Measurements from ENCODE around the gene DUSP1. TPM values are rescaled to one million over a fixed set of nuclear protein-coding genes. Genes with fewer than 3 reads are reported as not detected.

DUSP1 gene
- total and polyA plus RNA-seq, 2 donors (not counting 3 experiments of a cell fraction or from before 2014, with no cell fraction given) = 36.1 to 196 TPM

GRCh38 chr5:172731680-172732074 lies 39.3 kb downstream of the DUSP1 start:
- ChIA-PET POLR2A (no interaction called here), CTCF (interaction anchor here (1.2 kb wide), 1 partner anchor 15 kb away, joined by 5 read pairs; no protein-coding TSS in a partner anchor)
- H3K9me3 ChIP-seq (replicated peaks; ENCODE audit: control insufficient read depth, insufficient read depth, low read length) = no peaks in the 10 kb centered on the region
- no peaks in the 10 kb centered on the region for H3K9me1 ChIP-seq (replicated peaks; ENCODE audit: control insufficient read depth, extremely low read depth, insufficient read depth, low read length)
- FAIRE-seq (no peak), DNase-seq (ENCODE audit: low read depth, low spot score) (no peak)
- dilution Hi-C loops (cut with MboI; ENCODE audit: extremely low pct_ligation_motif_present, low sequenced_read_pairs) = no loop called here
- no TSS peak for BruUV-seq (replicated peaks)
- no peak overlapping the region for H3K27ac ChIP-seq (ENCODE audit: insufficient read depth, low read depth, low read length)
- no peaks in the 10 kb centered on the region for H3K79me2 ChIP-seq (ENCODE audit: control insufficient read depth, insufficient read depth, low read length)
- no peak overlapping the region for H3K9ac ChIP-seq (replicated peaks; ENCODE audit: extremely low read depth, insufficient read depth, low read length)
- H2AFZ ChIP-seq (ENCODE audit: low read depth, low read length) = no peak overlapping the region
- no peak overlapping the region for H3K4me3 ChIP-seq (replicated peaks in 1 of 3; ENCODE audit: insufficient read depth in 1 of 3, low read depth in 1 of 3, low read length in 3 of 3)
- H4K20me1 ChIP-seq (replicated peaks; ENCODE audit: control insufficient read depth, extremely low read depth, insufficient read depth, low read length) = no peaks in the 10 kb centered on the region
- peaks cover 9% of the 10 kb centered on the region for H3K4me1 ChIP-seq (ENCODE audit: control insufficient read depth, extremely low read depth, insufficient read depth, low read length)
- no peak for TF ChIP-seq POLR2AphosphoS5 (IDR thresholded peaks at IDR 0.05; ENCODE audit: insufficient read depth, low read depth, low read length)
- no peak for TF ChIP-seq JUN (IDR thresholded peaks at IDR 0.05; ENCODE audit: borderline replicate concordance, insufficient read depth, insufficient read length, low read depth)
- no peak for TF ChIP-seq MYC (IDR thresholded peaks at IDR 0.05; ENCODE audit: low read depth, low read length)
- TF ChIP-seq POLR2A (IDR thresholded peaks at IDR 0.05; ENCODE audit: low read depth, low read length) = no peak
- TF ChIP-seq EZH2 (IDR thresholded peaks at IDR 0.05; ENCODE audit: borderline replicate concordance, low read depth, low read length, severe bottlenecking) = no peak
- TF ChIP-seq GATA2 (IDR thresholded peaks at IDR 0.05; ENCODE audit: insufficient read depth, insufficient read length, low read depth, low read length) = no peak
- TF ChIP-seq MAX (IDR thresholded peaks at IDR 0.05; ENCODE audit: insufficient read depth, insufficient read length) = no peak
- TF ChIP-seq CTCF (IDR thresholded peaks at IDR 0.05; ENCODE audit: extremely low read depth in 1 of 2, insufficient read depth in 1 of 2, low read depth in 1 of 2, low read length in 2 of 2) = no peak
- no peak for TF ChIP-seq FOS (IDR thresholded peaks at IDR 0.05; ENCODE audit: borderline replicate concordance, insufficient read depth, low read length)
- H3K4me2 ChIP-seq (ENCODE audit: insufficient read depth, low read length) = no peak overlapping the region
- intact Hi-C loops (cut with micrococcal nuclease) = no loop called here
- no peaks in the 10 kb centered on the region for H3K36me3 ChIP-seq (ENCODE audit: control insufficient read depth in 2 of 2, extremely low read depth in 1 of 2, insufficient read depth in 2 of 2, low read length in 2 of 2)
- H3K27me3 ChIP-seq (ENCODE audit: control insufficient read depth in 2 of 2, insufficient read depth in 2 of 2, low read length in 2 of 2) = no peaks in the 10 kb centered on the region
